ENCODE measurements around the gene F10.

DNA sequence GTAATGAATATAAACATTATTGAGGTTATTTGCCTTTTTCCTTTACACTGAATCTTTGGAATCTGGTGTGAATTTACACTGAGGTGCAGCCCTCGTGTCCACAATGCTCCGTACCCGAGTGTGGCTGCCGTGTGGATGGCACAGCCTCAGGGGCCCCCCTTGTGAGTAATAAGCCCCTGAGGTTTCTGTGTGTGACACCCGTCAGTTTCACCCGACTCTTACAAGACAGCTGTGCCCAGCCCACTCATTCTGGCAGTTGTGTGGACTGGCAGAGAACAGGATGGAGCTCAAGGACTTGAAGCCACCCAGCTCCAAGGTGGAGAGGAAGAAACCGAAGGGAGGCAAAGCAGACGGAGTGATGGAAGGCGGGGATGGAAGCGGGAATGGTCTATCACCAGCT is 43.7 kb downstream of the F10 start:
- no peak for TF ChIP-seq CTCF (IDR thresholded peaks at IDR 0.05; ENCODE audit: low read depth, low read length, missing input control)
- no peak for TF ChIP-seq GABPA (IDR thresholded peaks at IDR 0.05 in 1 of 2, conservative IDR thresholded peaks at IDR 0.05 in 1 of 2)
- TF ChIP-seq NR2F2 (IDR thresholded peaks at IDR 0.05): no peak
